HG03045 (cell line): ENCODE results near the gene ARL13B.
A peak's percentile ranks its signal among the peaks of the same experiment; 100 is the strongest.
"Not testable (repeated sequence)": the region's sequence is repeated elsewhere in the genome, so short reads cannot be mapped to it uniquely, and the experiment has no call there.

Source experiments
- ATAC-seq: cut with Tn5 transposase; IDR thresholded peaks from one replicate; pipeline ENCODE4 v1.9.1; 2021; ENCODE audit warnings: mild to moderate bottlenecking, moderate library complexity; ENCODE audit not compliant: unreplicated experiment

The ARL13B gene

GRCh38 chr3:93979850-93980676 is at the start of gene ARL13B:
TSS of gene ARL13B (plus strand) at chr3:93980155. CDS start at chr3:93980424, 269 bp downstream.
- peak; percentile 100 for ATAC-seq

DNA sequence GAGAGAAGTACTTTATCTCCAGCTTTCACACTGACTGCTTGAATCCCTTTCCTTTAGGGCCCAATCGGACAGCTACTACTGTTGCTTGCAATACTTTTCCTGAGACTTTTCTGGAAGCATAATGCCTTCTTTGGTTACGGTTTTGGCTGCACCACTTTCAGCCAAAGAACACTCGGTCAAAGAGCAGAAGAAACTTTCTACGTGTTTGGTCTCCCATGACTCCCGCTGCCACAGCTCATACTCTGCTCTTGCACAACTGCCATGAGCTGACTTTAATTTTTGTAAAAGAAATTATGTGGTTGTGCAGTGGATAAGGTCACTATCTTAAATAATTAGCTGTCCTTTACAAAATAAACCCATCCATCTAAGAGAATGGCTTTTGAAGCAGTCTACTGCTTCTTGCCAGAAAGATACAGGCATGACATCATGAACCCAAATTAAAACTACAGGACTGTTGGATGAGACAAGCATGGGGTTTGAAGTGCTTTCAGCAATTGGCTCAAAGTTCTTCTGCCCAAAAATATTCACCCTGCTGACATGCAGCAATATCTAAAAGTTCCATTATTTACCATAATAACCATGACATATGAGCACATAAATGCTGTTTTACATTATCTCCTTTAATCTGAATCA is 48.2 kb upstream of the ARL13B start:
- no peak for ATAC-seq

GRCh38 chr3:93934366-93935046 is 45.4 kb upstream of the ARL13B start:
- ATAC-seq: no peak

- ATAC-seq: no peak
These were observed 43.4 kb upstream of the ARL13B start for GRCh38 chr3:93936549-93936948.

DNA sequence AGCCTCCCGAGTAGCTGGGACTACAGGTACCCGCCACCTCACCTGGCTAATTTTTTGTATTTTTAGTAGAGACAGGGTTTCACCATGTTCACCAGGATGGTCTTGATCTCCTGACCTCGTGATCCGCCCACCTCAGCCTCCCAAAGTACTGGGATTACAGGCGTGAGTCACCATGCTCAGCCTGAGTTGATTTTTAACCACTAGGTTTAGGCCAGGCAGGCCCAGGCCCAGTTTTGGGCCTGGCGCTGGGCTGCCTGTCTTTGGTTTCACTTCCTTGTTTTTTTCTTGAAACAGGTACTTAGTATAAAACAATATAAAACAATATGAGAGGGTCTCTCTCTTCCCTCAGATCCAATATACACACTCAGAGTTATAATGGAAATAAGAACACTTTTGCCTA is 42.5 kb upstream of the ARL13B start:
- not testable (repeated sequence) for ATAC-seq

- not testable (repeated sequence) for ATAC-seq
These were observed 30.0 kb upstream of the ARL13B start for GRCh38 chr3:93949958-93950357.

DNA sequence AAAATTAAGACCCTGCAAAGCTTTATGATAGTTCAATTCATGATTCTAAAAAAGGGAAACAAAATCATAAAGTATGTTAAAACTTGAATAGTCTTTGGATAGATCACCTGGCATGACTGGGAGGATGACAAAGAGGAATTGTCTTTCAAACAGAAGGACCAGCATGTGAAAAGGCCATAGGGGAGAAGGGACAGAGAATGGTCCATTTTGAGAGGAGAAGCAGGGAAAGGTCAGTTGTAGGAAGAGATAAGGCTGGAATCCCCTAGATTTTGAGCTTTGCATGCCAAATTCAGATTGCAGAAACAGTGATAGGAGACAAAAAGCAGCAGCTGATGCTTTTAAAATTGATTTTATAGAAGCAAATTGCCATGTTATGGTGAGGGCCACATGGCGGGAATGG is 18.9 kb upstream of the ARL13B start:
- ATAC-seq: no peak

GRCh38 chr3:93961489-93961888 is 18.5 kb upstream of the ARL13B start:
- ATAC-seq: no peak

DNA sequence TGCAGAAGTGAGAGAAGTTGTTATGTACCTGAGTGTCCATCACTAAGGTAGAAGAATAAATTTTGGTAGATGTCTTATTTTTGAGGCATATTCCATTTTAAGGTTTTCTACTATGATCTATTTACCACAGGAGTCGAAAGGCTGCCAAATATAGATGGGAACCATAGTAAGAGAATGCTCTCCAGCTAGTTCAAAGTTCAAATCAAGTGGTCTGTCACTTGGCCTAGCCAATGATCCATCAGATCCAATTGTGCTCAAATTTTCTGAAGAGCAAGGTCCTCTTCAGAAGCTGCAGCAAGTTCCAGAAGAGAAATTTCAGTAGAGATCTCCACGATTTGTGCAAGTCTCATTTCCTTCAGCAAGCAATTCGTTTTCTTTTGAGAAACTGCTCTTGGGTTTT is 17.2 kb upstream of the ARL13B start:
- ATAC-seq: no peak

GRCh38 chr3:93965106-93965505 is 14.8 kb upstream of the ARL13B start:
- not testable (repeated sequence) for ATAC-seq

- no peak for ATAC-seq
These were observed 10.5 kb upstream of the ARL13B start for GRCh38 chr3:93969443-93969842.

- no peak for ATAC-seq
These were observed 10.0 kb upstream of the ARL13B start for GRCh38 chr3:93969997-93970396.

- peak; percentile 95 for ATAC-seq
These were observed 6.5 kb upstream of the ARL13B start, which contains the start of gene PROS1 for GRCh38 chr3:93973131-93974126. TSS of gene PROS1 (minus strand) at chr3:93973896. CDS start at chr3:93973749, 147 bp downstream.

DNA sequence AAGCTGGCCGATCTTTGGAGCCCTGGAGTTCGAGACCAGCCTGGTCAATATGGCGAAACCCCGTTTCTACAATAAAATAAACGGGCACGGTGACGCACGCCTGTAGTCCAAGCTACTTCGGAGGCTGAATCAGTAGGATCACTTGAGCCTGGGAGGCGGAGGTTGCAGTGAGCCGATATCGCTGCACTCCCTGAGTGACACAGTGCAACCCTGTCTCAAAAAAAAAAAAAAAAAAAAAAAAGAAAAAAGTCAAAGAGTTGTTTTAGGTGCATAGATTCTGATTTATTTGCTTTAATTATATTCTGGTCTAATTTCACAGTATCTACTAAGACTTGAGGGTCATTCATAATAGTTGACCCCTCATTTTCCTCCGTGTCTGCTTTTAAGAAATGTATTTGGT is 1.7 kb downstream of the ARL13B start:
- ATAC-seq: no peak

GRCh38 chr3:93983408-93983807 is 3.5 kb downstream of the ARL13B start:
- ATAC-seq: no peak

DNA sequence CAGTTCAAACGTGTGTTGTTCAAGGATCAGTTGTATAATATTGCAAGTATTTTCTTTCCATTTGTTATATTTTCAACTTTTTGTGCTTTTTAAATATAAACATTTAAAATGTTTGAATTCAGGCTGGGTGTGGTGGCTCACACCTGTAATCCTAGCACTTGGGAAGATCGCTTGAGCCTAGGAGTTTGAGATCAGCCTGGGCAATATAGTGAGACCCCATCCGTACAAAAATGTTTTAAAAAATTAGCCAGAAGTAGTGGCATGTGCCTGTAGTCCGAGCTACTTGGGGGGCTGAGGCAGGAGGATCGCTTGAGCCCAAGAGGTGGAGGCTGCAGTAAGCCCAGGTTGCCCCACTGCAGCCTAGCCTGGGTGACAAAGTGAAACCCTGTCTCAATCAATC is 4.7 kb downstream of the ARL13B start:
- ATAC-seq: no peak

- ATAC-seq: no peak
These were observed 8.3 kb downstream of the ARL13B start for GRCh38 chr3:93988283-93988682.

- ATAC-seq: no peak
These were observed 8.8 kb downstream of the ARL13B start for GRCh38 chr3:93988764-93989163.

DNA sequence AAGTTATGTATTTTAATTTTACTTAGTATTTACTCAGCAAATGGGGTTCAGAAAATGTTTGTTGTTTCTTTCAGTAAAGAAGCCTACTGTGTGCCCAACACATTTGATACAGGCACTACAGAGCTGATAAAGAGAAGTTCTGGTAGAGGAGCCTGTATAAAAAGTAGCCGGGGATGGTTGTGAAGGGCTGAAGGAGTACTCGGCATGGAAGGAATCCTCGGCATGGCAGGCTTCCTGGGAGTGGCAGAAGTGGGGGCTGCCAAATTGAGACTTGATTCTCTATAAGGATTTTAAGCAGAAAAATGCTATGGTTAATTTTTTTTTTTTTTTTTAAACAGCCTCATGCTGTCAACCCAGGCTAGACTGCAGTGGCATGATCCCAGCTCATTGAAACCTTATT is 9.3 kb downstream of the ARL13B start:
- ATAC-seq: no peak

DNA sequence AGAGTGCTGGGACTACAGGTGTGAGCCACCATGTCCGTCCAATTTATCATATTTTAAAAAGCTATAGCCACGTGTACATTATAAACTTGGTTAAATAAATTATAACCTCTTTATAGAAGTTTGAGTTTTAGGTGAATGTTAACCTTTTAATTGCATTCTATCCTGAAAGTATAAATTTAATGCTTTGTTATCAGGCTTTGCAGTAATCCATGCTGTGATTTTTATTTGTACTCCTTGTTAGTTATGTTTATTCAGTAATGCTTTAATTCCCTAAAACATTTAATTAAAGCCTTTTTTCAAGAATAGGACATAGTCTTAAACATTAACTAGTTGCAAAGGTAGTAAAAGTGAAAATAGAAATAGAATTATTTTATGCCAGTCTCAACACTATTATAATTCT is 11.7 kb downstream of the ARL13B start:
- ATAC-seq: no peak
